C1 segment of cervical spinal cord (tissue), 14 donors: ENCODE measurements around the gene THRB.
"Not testable (repeated sequence)": the region's sequence is repeated elsewhere in the genome, so short reads cannot be mapped to it uniquely, and the experiment has no call there.

Experiments used
- DNase-seq, 14 donors: peaks; one replicate each; lab custom pipeline; 2025; lab: John Stamatoyannopoulos, UW

THRB gene

DNA sequence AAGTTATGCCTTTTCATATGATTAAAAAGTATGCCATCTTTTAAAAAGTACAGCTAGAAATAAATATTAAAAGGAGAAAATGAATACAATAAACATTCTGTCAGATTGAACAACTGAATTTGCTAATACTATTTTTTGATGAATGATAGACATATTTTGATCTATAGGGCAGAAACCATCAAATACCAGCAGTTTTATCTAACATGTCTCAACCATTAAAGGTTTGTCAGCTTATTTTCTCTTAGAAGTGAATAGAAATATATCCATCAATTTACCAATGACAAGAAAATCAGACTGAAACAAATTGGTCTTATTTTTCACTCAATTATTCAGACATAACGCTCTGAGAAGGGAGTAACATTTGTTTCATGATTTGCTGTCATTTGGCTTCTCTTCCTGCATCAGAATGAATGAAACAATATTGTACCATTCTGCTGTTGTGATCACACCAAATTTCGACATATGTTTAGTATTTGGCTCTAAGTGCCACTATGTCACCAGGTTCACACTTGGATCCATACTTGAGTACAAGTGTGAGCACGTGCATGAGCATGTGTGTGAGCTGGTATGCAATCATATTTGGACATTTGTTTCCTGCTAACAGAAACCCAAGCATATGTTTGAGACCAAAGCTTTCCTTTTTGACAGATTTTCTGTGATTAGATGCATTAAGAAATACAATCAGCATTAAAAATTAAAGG is 86.5 kb downstream of the THRB start:
- no peak for DNase-seq

DNA sequence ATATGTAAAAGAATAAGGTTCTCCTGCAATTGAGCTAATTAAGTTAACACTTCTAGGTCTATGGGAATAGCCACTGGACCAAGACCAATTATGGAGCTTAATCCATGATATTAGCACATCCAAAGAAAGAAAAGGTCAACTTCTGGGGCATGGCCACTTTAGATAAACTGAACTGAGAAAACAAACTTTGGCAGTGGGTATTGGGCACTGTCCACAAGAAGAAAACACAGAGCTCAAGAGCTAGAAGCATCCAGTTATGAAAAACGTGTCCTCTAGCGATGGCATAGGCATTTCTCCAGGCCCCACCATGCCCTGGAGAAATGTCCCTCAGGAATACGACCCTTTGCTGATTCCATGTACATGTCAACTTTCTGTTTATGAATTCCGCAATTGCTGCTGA is 87.8 kb downstream of the THRB start:
- DNase-seq: no peak

DNA sequence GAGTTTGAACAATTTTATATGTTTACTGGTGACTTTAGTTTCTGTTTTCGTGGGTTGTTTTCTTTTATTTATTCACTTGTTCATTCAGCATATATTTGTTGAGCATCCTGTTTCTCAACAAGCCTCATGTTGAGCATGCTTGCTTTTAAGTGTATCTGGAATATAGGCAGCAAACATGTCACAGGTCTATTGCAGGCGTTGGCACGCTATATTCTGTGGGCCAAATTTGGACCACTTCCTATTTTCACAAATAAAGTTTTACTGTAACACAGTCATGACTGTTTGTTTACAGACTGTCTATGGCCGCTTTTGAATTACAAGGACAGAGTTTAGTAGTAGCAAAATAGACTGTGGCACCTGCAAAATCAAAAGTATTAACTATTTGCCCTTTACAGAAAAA is 89.6 kb downstream of the THRB start:
- no peak for DNase-seq

DNA sequence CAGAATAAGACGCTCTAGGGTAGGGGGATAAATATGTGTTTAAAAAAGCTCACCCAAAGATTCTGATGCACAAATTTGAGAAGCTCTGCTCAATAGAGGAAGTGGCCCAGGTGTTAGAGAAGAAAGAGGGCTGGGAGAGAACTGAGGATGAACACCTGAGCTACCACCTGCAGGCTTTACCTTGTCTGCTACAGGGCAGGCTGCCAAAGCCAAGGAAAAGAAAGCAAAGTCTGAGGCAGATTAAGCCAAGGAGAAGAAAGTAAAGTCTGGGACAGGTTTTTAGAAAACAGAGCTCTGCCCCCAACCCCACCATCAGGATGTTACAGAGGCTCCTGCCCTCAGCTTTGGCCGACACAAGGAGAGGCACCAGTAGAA is 92.9 kb downstream of the THRB start:
- DNase-seq: no peak

DNA sequence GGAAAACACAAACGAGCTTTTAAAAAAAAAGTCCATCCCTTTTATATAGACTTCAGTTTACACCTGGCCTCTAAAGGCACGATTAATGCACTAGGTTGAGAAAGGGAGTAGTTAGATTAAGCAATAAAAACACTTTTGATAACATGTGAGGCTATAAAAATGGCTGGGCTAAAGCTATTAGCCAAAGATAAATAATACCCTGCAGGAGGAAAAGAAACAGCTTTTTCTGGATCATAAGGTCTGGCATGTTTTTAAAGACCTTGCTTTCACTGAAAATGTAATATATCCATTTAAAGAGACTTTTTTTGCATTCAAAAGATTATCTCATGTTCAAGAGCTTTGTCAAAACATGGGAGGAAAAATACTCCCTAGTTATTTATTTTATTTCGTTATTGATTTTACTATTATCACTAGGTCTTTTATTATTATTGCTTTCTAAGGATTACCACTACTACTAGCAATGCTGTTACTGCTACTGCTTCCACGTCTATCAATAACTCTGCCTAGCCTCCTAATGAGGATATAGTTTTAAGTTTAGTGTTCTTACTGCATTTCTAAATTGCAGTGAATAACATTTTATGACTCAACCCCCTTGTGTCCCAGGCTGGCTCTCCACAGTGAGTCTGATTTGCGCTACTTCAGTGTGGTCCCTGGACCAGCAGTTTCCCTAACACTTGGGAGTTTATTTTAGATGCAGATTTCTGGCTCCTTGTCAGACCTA is 93.4 kb downstream of the THRB start:
- no peak for DNase-seq

DNA sequence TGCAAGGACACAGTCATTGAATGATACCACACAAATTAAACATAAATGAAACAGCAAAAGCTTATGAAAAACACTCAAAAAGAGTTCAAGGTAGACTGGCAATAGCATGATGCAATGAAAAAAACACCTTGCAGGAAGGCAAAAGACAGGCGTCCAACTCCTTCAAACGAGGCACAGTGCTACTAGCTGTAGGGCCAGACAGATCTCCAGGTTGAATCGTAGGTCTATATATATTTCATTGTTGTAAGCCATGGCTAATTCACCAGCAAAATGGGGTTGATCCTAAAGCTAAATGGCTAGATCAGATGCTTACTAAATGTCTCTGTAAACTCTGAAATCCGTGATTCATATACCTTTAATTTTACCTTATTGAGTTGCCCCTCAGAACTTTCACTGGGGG is 94.2 kb downstream of the THRB start:
- DNase-seq: no peak

DNA sequence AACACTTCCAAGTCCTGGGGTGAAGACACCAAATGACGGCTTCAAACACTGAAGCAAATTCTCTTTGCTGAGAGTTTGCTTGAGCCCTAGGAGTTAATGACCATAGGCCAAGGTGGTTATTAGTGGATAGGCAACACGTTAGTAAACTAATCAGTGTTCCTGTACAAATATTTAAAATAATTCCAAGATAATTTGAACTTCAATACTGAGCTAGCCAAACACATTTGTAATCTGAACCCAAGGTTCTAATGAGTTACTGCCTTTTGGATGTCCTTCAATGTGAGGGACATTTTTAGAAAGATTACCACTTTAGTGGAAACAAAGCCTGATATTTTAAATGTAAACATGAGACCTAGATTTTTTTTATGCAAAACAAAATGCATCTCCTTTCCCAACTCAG is 94.6 kb downstream of the THRB start:
- no peak for DNase-seq

DNA sequence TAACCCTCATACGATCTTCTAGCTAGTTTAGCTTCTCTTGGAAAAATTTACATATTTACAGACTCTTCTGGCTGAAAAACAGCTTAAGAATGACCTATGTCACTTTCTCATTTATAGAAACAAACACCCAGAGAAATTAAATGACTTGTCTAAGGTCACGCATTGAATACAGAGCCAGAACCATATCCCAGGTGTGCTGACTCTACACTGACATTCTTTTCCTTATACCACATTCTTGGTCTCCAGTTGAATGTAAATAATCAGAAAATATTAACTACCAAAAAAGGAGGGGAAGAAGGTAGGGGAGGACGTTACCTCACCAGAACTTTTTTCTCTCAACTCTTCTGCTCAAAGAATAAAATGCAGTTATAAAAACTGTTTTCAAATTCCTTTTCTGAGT is 95.0 kb downstream of the THRB start:
- no peak for DNase-seq

DNA sequence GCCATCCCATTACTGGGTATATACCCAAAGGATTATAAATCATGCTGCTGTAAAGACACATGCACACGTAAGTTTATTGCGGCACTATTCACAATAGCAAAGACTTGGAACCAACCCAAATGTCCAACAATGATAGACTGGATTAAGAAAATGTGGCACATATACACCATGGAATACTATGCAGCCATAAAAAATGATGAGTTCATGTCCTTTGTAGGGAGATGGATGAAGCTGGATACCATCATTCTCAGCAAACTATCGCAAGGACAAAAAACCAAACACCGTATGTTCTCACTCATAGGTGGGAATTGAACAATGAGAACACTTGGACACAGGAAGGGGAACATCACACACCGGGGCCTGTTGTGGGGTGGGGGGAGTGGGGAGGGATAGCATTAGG is 95.9 kb downstream of the THRB start:
- not testable (repeated sequence) for DNase-seq

DNA sequence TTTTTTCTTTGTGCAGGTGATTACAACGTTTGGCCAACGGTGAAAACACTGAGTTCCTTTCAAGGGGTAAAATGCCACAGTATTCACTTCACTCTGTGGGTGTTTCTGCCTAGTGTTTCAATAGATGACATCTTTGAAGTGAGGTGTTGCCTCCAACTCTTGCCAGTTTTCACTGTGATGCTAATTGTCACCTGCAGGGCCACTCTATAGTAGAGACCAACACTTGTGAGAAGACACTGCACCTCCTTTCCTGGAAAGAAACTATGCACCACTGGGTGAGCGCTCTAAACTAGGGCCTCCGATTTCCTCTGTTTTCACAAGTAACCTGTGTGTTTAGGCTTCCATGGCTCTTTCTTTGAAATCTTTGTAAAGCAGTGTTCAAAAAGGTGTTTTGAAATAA is 98.3 kb downstream of the THRB start:
- DNase-seq: no peak

DNA sequence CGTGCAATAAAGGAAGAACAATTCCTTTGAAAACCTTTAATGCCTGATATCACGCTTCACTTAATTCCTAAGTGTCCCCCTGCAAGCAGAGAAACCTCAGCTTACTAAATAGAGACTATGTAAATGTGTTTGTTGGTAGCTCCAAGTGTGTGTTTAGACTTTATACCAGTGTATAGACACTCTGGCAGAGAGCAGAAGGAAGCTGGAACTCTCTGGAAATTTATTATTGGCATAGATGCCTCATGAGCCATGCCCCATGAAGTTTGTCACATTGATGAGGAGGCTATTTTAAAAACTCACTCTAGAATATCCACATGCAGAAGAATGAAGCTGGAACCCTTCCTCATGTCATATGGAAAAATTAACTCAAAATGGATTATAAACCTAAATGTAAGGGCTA is 99.9 kb downstream of the THRB start:
- DNase-seq: no peak

DNA sequence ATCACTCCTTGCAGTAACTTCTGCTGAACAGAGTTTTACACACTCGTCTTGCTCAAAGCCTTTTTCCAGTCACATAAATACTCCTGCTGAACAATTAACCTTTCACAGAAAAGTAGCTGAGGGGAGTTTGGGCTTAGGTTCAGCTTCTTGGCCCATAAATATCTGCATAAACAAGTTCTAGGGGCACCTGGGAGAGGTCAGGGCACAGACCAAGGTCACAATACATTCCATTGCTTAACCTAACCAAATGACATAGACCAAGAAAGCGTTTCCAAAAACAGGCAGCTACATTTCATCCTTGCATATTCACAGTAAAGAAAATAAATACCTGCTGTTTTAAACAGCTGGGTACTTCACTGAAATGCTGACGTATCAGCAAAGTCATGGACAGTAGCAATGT is 101.3 kb downstream of the THRB start:
- DNase-seq: no peak

DNA sequence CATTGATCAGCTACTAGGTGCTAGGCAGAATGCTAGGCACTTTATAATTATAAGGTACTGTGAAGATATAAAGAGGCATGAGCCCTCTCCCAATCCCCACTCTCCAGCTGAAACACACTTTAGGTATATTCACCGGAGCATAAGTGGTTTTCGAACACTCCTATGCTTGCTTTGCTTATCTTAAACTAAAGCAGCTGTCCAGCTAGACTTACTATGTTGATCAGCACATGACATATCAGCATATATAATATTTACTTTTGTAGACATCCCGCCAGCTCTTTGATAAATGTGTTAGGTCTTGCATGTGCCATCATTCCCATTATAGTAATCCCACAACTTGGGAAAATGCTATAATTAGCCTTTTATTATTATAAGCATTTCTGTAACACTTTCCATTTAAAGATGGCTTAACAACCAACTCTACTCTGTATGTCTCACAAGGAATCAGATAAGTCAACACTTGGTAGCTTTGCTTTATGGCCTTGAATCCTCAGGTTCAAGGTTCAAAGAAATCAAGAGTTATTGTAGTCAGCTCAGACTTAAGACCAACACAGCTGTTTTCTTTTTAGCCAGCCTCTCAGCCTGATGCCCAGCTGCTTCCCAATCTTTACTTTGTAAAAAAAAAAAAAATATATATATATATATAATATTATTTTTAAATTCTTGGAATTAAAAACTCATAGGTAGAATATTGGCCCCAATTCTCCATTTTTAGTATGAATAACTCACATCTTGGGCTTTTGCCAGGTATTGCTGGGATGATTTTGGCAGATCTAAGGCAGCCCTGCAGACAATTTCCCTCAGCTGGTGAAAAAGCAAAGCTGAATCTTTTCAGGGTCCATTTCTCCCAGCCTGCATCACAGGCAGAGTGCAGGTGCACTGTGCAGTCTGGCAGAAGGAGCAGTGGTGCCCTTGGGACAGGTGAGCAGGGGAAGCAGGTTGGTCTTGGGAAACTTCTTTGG is 104.2 kb downstream of the THRB start:
- DNase-seq: no peak

DNA sequence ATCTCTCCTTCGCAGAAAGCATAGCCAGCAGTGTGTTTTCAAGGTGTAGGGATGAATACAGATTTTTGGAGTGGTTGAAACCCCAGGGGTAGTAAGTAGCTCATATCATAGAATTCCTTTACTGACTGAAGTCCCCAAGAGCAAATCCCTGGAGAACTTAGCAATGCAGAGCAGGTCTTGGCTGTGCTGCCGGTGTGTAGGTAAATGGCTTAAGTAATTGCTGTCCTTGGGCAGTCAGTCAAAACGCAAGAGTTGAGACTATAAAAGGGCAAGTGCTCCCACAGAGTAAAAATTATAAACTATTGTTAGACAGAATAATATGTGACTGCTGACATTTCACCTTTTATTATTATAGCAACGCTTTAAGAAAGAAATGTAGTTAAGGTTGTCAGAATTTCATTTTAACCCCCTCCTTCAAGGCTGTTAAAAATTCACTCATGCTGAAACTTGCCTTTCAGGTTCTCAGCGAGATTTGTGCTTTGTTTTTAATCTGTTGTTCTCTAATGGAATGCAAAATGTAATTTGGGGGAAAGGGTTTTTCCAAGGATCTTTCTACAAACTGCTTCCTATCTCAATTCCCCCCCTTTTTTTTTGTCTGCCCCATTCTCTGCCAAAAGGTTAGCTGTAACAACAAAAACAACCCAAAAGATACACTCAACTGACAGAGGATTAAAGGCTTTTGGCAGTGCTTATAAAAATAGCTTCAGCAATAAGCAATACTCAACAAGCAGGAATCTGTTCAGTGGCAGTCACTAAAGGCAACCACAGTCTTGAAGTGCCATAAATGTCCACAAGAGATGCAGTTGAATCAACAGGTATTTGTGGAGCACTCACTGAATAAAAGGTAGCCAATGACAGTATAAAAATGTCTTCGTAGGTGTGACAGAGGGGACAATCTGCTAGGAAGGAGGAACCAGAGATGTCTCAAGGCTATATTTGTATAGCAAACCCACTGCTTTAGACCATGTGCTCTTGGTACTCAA is 105.3 kb downstream of the THRB start:
- no peak for DNase-seq

DNA sequence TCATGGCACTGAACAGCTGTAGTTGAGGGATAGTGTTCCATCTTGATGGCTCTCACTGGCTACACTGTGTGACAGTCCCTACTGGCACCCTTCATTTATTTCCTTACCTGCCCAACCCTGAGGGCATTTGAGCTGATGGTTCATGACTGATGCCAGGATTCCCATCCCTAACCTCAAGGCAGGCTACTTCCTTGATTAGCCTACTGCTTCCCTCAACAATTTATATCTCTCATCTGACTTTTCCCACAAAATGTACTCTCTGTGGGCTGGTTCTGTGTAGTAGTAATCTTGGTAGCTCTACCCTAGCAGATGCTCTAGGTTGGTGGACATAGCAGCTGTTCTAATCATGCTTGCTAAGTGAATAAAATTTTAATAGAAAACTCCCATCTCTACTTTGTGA is 106.0 kb downstream of the THRB start:
- DNase-seq: no peak

DNA sequence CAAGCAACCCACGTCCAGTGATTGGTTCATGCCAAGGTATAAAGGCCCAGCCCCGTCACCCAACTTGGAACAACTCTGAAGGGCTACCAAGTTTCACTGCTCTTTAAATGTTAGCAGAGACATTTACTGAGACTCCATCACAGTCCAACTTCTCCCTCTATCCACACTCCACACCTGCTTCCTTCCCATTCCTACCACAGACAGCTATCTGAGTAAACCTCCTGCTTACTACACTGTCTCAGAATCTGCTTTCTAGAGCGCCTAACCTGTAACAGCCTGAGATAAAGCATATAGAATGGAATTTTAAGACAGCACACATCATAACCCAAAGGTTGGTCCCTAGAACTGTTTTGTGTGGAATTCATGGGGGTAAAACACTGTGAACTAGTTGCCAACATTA is 106.5 kb downstream of the THRB start:
- DNase-seq: no peak

DNA sequence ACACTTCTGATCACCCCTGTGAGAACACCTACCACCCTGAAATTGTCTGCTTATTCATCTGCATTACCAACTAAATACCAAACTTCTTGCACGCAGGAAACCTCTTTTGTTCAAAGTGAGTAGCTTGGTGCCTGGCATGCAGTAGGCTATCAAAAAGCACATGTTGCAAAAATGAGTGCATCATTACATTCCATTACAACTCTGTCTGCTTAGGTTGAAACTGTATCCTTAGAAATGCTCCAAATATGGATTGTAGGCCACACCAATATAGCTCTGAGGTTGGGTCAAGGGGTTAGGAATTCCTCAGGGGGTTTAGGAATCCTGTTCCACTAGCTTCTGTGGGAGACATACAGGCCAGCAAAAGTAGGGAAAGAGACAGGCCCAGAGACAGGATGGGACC is 107.2 kb downstream of the THRB start:
- no peak for DNase-seq

DNA sequence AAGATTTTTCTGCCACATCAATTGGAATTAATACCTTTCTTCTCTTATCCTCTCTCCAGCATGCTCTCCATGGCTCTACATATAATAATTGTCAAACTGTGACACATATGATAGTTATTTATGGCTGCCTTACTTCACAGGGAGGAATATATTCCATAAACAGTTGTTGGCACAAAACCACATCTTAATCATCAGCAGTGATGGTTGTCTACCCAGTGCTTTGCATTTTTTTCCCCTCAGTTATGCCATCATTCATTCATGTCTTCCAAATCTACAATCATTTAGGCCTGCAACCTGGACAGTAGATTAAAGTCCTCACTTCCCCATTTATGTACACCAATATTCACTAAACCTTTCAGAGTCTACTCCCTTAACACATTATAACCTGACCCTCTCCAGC is 107.7 kb downstream of the THRB start:
- DNase-seq: no peak

DNA sequence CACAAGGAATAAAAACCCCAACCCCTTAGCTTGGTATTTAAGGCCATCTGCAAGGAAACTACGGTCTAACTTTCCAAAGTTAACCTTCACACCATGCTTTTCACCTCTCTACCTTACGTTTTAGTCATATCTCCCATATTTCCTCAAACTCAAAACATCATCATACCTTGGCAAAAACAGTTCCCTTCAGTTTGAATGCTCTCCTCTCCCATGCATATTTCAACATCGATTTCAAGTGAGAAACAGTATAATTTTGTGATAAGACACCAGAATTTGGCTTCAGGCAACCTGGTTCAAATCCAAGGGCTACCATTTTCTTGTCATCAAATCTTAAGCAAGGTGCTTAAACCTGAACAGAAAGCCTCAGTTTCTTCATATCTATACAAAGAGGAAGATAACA is 108.2 kb downstream of the THRB start:
- DNase-seq: no peak

DNA sequence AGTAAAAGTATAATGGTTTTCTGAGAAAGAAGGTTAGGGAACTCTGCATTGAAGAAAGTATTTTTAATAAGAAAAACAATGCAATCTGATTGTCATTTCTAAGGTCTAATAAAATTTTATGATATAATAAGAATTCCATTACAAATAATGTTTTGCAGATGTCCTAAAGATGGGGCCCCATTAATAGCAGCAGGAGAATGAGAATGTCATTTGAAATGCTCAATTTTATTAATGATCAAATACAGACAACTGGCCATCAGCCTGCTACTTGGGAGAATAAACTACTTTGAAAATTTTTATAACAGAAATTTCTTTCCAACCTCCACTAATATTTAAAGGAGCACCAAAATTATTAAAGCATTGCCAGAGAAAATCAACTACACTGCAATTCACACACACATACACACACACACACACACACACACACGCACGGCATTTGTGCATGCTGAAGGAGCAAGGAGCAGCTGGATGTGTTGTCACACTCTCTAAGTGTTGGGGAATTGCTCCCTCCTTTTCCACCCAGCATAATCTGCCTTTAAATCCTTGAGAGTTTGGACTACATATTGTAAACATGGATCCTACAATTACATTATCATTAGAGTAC is 109.5 kb downstream of the THRB start:
- no peak for DNase-seq

DNA sequence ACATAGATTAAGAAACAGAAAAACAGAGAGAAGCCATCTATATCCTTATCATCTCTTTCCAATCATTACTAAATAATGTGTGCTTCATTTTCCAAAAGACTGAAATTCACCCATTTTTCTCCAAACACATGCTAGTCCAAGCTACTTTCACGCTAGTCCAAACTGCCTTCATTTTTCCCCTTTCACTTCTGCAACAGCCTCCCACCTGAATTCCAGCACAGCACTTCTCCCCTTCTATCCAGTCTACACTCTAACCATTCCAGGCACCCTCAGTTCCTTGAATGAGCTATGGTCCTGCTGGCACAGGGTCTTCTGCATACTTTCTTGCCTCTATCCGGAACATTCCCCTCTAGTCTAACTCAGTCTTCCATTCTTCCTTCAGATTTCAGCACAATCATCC is 112.0 kb downstream of the THRB start:
- DNase-seq: no peak
